Neural cell (in vitro differentiated cells): ENCODE data around the gene LRRIQ3. TPM values are rescaled to one million over a fixed set of nuclear protein-coding genes. Genes with fewer than 3 reads are reported as not detected.

Source experiments
- H2AFZ ChIP-seq: fragments of 200-600, 300-800 bp; sonication (generic), shearing (Covaris generic); 2 replicates; pipeline ENCODE4 v1.6.0; 2014; ENCODE audit warnings: low read depth, mild to moderate bottlenecking, antibody characterized with exemption, low read length, moderate library complexity
- H3F3A ChIP-seq: fragments of 200-600 bp; shearing (Covaris generic); 2 replicates; pipeline ENCODE4 v1.6.1; 2016; ENCODE audit warnings: mild to moderate bottlenecking, moderate library complexity, mixed read lengths, antibody characterized with exemption, low read length; ENCODE audit not compliant: insufficient read depth, poor library complexity, severe bottlenecking
- H3K27ac ChIP-seq: fragments of 200-600, 300-800 bp; sonication (generic), shearing (Covaris generic); 2 replicates; pipeline ENCODE4 v1.5.1; 2014; ENCODE audit warnings: mild to moderate bottlenecking, low read length, moderate library complexity
- H3K27me3 ChIP-seq: fragments of 300-800, 200-600 bp; sonication (generic), shearing (Covaris generic); 2 replicates; pipeline ENCODE4 v1.6.0; 2014; ENCODE audit warnings: mild to moderate bottlenecking, low read depth, low read length, moderate library complexity; ENCODE audit not compliant: insufficient read depth
- H3K36me3 ChIP-seq: fragments of 300-800, 200-600 bp; sonication (generic), shearing (Covaris generic); 2 replicates; pipeline ENCODE4 v1.5.1; 2014; ENCODE audit warnings: mild to moderate bottlenecking, antibody characterized with exemption, low read length, moderate library complexity; ENCODE audit not compliant: insufficient read depth
- H3K4me2 ChIP-seq: fragments of 300-800, 200-600 bp; sonication (generic), shearing (Covaris generic); 2 replicates; pipeline ENCODE4 v1.6.0; 2014; ENCODE audit warnings: mild to moderate bottlenecking, low read length
- H3K4me3 ChIP-seq: fragments of 300-800, 200-600 bp; sonication (generic), shearing (Covaris generic); 2 replicates; pipeline ENCODE4 v1.5.1; 2014; ENCODE audit warnings: mild to moderate bottlenecking, low read length, moderate library complexity
- H3K79me2 ChIP-seq: fragments of 200-600 bp; shearing (Covaris generic); replicated peaks from 2 replicates; pipeline ENCODE4 v1.6.0; 2014; ENCODE audit warnings: mild to moderate bottlenecking, low read length, moderate library complexity; ENCODE audit not compliant: insufficient read depth
- H3K9ac ChIP-seq: fragments of 300-800, 200-600 bp; sonication (generic), shearing (Covaris generic); 2 replicates; pipeline ENCODE4 v1.6.1; 2016; ENCODE audit warnings: mild to moderate bottlenecking, low read length, mixed read lengths
- H3K9me2 ChIP-seq: fragments of 200-600 bp; shearing (Covaris generic); 2 replicates; pipeline ENCODE4 v1.6.1; 2016; ENCODE audit warnings: mild to moderate bottlenecking, low read length, mixed read lengths; ENCODE audit not compliant: insufficient read depth
- H3K9me3 ChIP-seq: fragments of 200-600, 300-800 bp; sonication (generic), shearing (Covaris generic); 2 replicates; pipeline ENCODE4 v1.6.1; 2016; ENCODE audit warnings: mild to moderate bottlenecking, mixed run types, low read length, moderate library complexity, mixed read lengths
- H4K20me1 ChIP-seq: fragments of 200-600 bp; shearing (Covaris generic); 2 replicates; pipeline ENCODE4 v1.6.1; 2016; ENCODE audit warnings: mild to moderate bottlenecking, mixed run types; ENCODE audit not compliant: insufficient read depth
- CTCF ChIP-seq: fragments of 450-650 bp; IDR thresholded peaks from 2 replicates; pipeline ENCODE4 v1.5.1; 2014; ENCODE audit warnings: antibody characterized with exemption, mild to moderate bottlenecking, moderate library complexity; ENCODE audit not compliant: poor library complexity, severe bottlenecking
- EP300 ChIP-seq: fragments of 450-650 bp; conservative IDR thresholded peaks from 2 replicates; pipeline ENCODE4 v1.6.1; 2014; ENCODE audit warnings: antibody characterized with exemption, mild to moderate bottlenecking, moderate library complexity; ENCODE audit not compliant: poor library complexity, severe bottlenecking
- EZH2 ChIP-seq: fragments of 200-600, 300-800 bp; shearing (Covaris generic), sonication (generic); IDR thresholded peaks from 2 replicates; pipeline ENCODE4 v1.6.1; 2014; ENCODE audit warnings: antibody characterized with exemption, low read length, borderline replicate concordance, mild to moderate bottlenecking; ENCODE audit not compliant: insufficient read depth, poor library complexity, severe bottlenecking
- MXI1 ChIP-seq: fragments of 450-650 bp; conservative IDR thresholded peaks from 2 replicates; pipeline ENCODE4 v1.6.1; 2014; ENCODE audit warnings: antibody characterized with exemption, mild to moderate bottlenecking; ENCODE audit not compliant: poor library complexity, severe bottlenecking
- POLR2AphosphoS5 ChIP-seq: IDR thresholded peaks from 2 replicates; pipeline ENCODE4 v1.6.1; 2012
- RAD21 ChIP-seq: fragments of 450-650 bp; conservative IDR thresholded peaks from 2 replicates; pipeline ENCODE4 v1.6.1; 2014; ENCODE audit warnings: antibody characterized with exemption, mild to moderate bottlenecking, moderate library complexity
- SMC3 ChIP-seq: fragments of 450-650 bp; conservative IDR thresholded peaks from 2 replicates; pipeline ENCODE4 v1.6.1; 2014; ENCODE audit warnings: antibody characterized with exemption, mild to moderate bottlenecking, moderate library complexity; ENCODE audit not compliant: poor library complexity
- TAF1 ChIP-seq: IDR thresholded peaks from 2 replicates; pipeline ENCODE4 v1.6.1; 2012; ENCODE audit warnings: low read depth
- polyA plus RNA-seq: library from polyadenylated mRNA; depleted of rRNA; stranded (reverse); fragments of >200 nt; gene quantifications from 2 replicates; pipeline ENCODE4 v1.2.3, GENCODE V29; 2014
- TF ChIP-seq, protein P1 (sequence below): IDR thresholded peaks from 2 replicates; pipeline ENCODE4 v1.6.1; 2012; ENCODE audit warnings: borderline replicate concordance

Gene LRRIQ3
- polyA plus RNA-seq, 1 donor from 2014 or later = not detected

- H3K4me2 ChIP-seq = no peak overlapping the region
These were observed 144.6 kb downstream of the LRRIQ3 start for GRCh38 chr1:74053407-74053806.

DNA sequence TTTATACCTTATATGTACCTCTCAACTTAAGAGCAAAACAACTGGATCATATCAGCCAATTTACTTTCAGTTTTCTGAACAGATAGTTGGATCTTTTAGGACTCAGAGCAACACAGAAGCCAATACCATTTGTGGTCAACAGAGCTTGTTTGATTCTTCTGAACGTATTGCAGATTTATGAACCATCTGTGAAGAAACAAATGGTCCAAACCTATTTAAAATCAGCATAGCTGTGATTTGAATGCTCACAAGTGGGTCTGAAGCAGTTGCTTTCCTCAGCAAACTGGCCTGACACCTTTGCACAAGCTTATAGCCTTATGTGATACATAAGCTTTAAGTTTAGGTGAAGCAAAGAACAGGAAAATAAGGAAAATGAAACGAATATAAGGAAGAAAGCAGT lies 147.6 kb downstream of the LRRIQ3 start:
- no peaks in the 10 kb centered on the region for H3K27me3 ChIP-seq
- H3K9ac ChIP-seq = no peak overlapping the region
- TF ChIP-seq TAF1 (no peak), SMC3 (no peak), CTCF (no peak), POLR2AphosphoS5 (no peak), EP300 (no peak), EZH2 (no peak), RAD21 (no peak), MXI1 (no peak)
- TF ChIP-seq, protein P1, sequence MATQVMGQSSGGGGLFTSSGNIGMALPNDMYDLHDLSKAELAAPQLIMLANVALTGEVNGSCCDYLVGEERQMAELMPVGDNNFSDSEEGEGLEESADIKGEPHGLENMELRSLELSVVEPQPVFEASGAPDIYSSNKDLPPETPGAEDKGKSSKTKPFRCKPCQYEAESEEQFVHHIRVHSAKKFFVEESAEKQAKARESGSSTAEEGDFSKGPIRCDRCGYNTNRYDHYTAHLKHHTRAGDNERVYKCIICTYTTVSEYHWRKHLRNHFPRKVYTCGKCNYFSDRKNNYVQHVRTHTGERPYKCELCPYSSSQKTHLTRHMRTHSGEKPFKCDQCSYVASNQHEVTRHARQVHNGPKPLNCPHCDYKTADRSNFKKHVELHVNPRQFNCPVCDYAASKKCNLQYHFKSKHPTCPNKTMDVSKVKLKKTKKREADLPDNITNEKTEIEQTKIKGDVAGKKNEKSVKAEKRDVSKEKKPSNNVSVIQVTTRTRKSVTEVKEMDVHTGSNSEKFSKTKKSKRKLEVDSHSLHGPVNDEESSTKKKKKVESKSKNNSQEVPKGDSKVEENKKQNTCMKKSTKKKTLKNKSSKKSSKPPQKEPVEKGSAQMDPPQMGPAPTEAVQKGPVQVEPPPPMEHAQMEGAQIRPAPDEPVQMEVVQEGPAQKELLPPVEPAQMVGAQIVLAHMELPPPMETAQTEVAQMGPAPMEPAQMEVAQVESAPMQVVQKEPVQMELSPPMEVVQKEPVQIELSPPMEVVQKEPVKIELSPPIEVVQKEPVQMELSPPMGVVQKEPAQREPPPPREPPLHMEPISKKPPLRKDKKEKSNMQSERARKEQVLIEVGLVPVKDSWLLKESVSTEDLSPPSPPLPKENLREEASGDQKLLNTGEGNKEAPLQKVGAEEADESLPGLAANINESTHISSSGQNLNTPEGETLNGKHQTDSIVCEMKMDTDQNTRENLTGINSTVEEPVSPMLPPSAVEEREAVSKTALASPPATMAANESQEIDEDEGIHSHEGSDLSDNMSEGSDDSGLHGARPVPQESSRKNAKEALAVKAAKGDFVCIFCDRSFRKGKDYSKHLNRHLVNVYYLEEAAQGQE = no peak
- H4K20me1 ChIP-seq = no peaks in the 10 kb centered on the region
- H3K36me3 ChIP-seq = no peaks in the 10 kb centered on the region
- H3K4me2 ChIP-seq = no peak overlapping the region
- no peaks in the 10 kb centered on the region for H3K9me2 ChIP-seq
- H3F3A ChIP-seq = no peaks in the 10 kb centered on the region
- no peak overlapping the region for H3K4me3 ChIP-seq
- H3K27ac ChIP-seq = no peak overlapping the region
- no peak overlapping the region for H2AFZ ChIP-seq
- H3K9me3 ChIP-seq = no peaks in the 10 kb centered on the region
- H3K79me2 ChIP-seq = no peaks in the 10 kb centered on the region

More at GRCh38 chr1:74053407-74053806, 144.6 kb downstream of the LRRIQ3 start:
- Histone ChIP-seq H3K9ac (no peak overlapping the region), H3K9me3 (no peaks in the 10 kb centered on the region), H3K36me3 (no peaks in the 10 kb centered on the region), H3K27me3 (no peaks in the 10 kb centered on the region), H3F3A (no peaks in the 10 kb centered on the region), H3K4me3 (no peak overlapping the region), H2AFZ (no peak overlapping the region), H3K27ac (no peak overlapping the region), H3K9me2 (no peaks in the 10 kb centered on the region), H4K20me1 (no peaks in the 10 kb centered on the region), H3K79me2 (no peaks in the 10 kb centered on the region)
- TF ChIP-seq, protein P1 = no peak
- no peak for TF ChIP-seq POLR2AphosphoS5
- no peak for TF ChIP-seq TAF1
